ENCODE measurements around the gene RNASET2.

DNA sequence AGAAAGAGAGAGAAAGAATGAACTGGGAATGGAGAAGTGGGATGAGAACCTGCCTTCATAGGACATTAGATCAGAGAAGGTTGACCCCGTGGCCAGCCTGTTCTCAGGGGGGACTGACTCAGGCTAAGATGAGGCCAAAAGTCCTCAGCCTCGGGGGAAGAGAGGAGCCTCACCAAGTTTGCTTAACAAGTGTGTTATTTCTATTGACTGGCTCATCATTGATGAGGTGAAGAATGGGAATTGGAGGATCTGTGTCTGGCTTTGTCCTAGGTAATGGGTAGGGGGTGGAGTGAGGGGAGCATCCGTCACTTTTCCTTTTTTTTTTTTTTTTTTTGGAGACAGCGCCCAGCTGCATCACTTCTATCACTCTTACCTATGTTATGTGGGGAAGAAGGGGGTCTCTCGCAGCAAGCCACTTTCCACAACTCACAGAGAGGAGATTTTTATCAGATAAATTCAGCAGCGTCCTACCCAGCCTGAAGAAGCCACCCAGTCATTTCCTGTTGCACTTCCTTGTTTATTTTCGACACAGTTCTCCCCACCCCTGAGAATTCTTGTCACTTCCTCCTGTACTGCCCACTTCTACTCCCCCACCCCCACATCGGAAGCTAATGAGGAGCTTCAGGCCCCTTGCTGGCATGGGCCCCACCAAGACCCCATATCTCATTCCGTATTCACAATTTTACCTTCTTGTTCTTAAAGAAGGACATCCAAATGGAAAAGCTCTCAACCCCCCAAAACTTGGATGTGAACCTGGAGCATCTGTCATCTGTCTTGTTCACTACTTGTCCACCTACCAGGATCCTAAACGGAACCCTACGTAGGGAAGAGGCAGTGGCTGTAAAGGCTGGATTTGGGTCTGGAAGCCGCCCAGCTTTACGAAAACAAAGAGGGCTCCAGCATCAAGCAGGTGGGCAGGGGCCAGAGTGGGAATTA is 2.8 kb upstream of the RNASET2 start:
- TF ChIP-seq CTCF (IDR thresholded peaks at IDR 0.05; ENCODE audit: poor library complexity) (no peak), EZH2phosphoT487 (IDR thresholded peaks at IDR 0.05; ENCODE audit: low read depth, severe bottlenecking, unreplicated experiment) (no peak)

Data from hepatocyte (in vitro differentiated cells).